ENCODE data around the gene NCAN.

Gene NCAN

GRCh38 chr19:19181488-19181998 lies 30.2 kb upstream of the NCAN start:
- Mint-ChIP-seq H3K27ac (no peak overlapping the region), H3K4me1 (ENCODE audit: low read depth) (peaks cover 10% of the 10 kb centered on the region), H3K9me3 (peaks cover 9% of the 10 kb centered on the region), H3K36me3 (ENCODE audit: low read depth) (peaks cover 95% of the 10 kb centered on the region), H3K27me3 (no peaks in the 10 kb centered on the region), H3K4me3 (no peak overlapping the region)
- intact Hi-C loops (cut with micrococcal nuclease): no loop called here

GRCh38 chr19:19185853-19186740 lies 25.7 kb upstream of the NCAN start:
- intact Hi-C loops (cut with micrococcal nuclease): no loop called here
- Mint-ChIP-seq H3K27ac (peak overlapping the region; percentile 46), H3K9me3 (peaks cover 17% of the 10 kb centered on the region), H3K27me3 (no peaks in the 10 kb centered on the region), H3K36me3 (ENCODE audit: low read depth) (peaks cover 88% of the 10 kb centered on the region), H3K4me3 (no peak overlapping the region), H3K4me1 (ENCODE audit: low read depth) (peaks cover 44% of the 10 kb centered on the region)

GRCh38 chr19:19186742-19187141 lies 25.0 kb upstream of the NCAN start:
- peak overlapping the region; percentile 46 for H3K27ac Mint-ChIP-seq
- intact Hi-C loops (cut with micrococcal nuclease): no loop called here
- H3K36me3 Mint-ChIP-seq (ENCODE audit: low read depth): peaks cover 86% of the 10 kb centered on the region
- H3K27me3 Mint-ChIP-seq: no peaks in the 10 kb centered on the region
- no peak overlapping the region for H3K4me3 Mint-ChIP-seq
- peaks cover 17% of the 10 kb centered on the region for H3K9me3 Mint-ChIP-seq
- peaks cover 44% of the 10 kb centered on the region for H3K4me1 Mint-ChIP-seq (ENCODE audit: low read depth)

GRCh38 chr19:19191768-19192077 lies 20.0 kb upstream of the NCAN start:
- H3K27ac Mint-ChIP-seq: peak overlapping the region; percentile 99
- intact Hi-C loops (cut with micrococcal nuclease): loop anchor here (1.0 to 2.0 kb wide), 2 partner anchors 12 to 33 kb away; partner anchors contain the start of gene NR2C2AP
- H3K4me3 Mint-ChIP-seq: peak overlapping the region; percentile 91
- H3K36me3 Mint-ChIP-seq (ENCODE audit: low read depth): peaks cover 85% of the 10 kb centered on the region
- H3K9me3 Mint-ChIP-seq: peaks cover 6% of the 10 kb centered on the region
- no peaks in the 10 kb centered on the region for H3K27me3 Mint-ChIP-seq
- H3K4me1 Mint-ChIP-seq (ENCODE audit: low read depth): peaks cover 52% of the 10 kb centered on the region

DNA sequence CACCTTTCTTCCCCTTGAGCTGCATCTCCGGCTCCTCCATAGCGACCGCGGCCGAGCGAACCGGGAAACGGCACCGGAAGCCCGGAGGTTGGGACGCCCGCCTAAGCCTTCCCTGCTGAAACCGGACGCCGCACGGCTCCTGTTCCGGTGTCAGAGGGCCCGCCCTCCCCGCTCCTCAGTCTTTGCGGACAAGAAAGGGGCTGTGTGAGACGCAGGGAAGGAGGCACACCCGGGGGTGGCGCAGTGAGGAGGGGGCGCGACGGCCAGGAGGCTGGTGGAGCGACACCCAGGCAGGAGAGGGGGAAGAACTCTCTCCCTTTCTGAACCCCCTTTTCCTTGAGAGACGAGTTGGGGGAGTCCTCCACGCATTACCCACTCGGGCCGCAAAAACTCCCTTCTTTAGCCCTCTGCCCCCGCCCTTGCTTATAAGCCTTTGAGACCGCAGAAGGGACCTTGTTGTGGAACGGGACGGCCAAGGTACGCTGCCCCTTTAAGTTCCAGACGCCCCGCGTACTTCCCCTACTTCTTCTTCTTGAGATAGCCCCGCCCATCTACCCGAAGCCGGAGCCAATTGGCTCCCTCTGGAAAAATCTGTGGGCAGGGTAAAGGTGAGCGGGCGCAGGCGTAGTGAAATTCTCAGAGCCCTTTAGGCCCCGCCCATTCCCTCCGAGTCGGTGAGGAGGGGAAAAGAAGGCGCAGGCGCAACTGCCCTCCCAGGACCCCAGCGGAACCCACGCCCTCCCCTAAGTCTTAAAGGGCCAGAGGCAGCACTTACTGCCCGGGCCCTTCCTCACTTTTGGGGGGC lies 19.5 kb upstream of the NCAN start, which contains the start of the genes BORCS8 and RFXANK:
TSS of gene BORCS8 (minus strand) at position 75 of the 805 bp plus-strand sequence. CDS start at position 40, 35 bp downstream.
TSS of gene RFXANK (plus strand) at position 181 of the 805 bp plus-strand sequence. CDS start 1,689 bp downstream, outside the sequence.
- intact Hi-C loops (cut with micrococcal nuclease): loop anchor here (1.0 to 2.0 kb wide), 2 partner anchors 11 to 33 kb away; partner anchors contain the start of gene NR2C2AP
- peak within 1 kb of the TSS; percentile 91 for H3K4me3 Mint-ChIP-seq
- peaks cover under 1% of the 10 kb centered on the region for H3K9me3 Mint-ChIP-seq
- H3K36me3 Mint-ChIP-seq (ENCODE audit: low read depth): peaks cover 85% of the 10 kb centered on the region
- peak within 1 kb of the TSS; percentile 99 for H3K27ac Mint-ChIP-seq
- peaks cover 48% of the 10 kb centered on the region for H3K4me1 Mint-ChIP-seq (ENCODE audit: low read depth)
- no peaks in the 10 kb centered on the region for H3K27me3 Mint-ChIP-seq

GRCh38 chr19:19192910-19193423 lies 18.8 kb upstream of the NCAN start:
- peak overlapping the region; percentile 99 for H3K27ac Mint-ChIP-seq
- H3K4me1 Mint-ChIP-seq (ENCODE audit: low read depth): peaks cover 48% of the 10 kb centered on the region
- H3K36me3 Mint-ChIP-seq (ENCODE audit: low read depth): peaks cover 86% of the 10 kb centered on the region
- peak overlapping the region; percentile 91 for H3K4me3 Mint-ChIP-seq
- intact Hi-C loops (cut with micrococcal nuclease): loop anchor here (1.0 to 2.0 kb wide), 2 partner anchors 10 to 32 kb away; partner anchors contain the start of gene NR2C2AP
- H3K9me3 Mint-ChIP-seq: no peaks in the 10 kb centered on the region
- no peaks in the 10 kb centered on the region for H3K27me3 Mint-ChIP-seq

GRCh38 chr19:19193926-19194325 lies 17.8 kb upstream of the NCAN start:
- Mint-ChIP-seq H3K36me3 (ENCODE audit: low read depth) (peaks cover 86% of the 10 kb centered on the region), H3K4me3 (peak overlapping the region; percentile 91), H3K9me3 (no peaks in the 10 kb centered on the region), H3K27ac (peak overlapping the region; percentile 99), H3K4me1 (ENCODE audit: low read depth) (peaks cover 44% of the 10 kb centered on the region), H3K27me3 (no peaks in the 10 kb centered on the region)
- intact Hi-C loops (cut with micrococcal nuclease): loop anchor here (2.0 kb wide), 1 partner anchor 31 kb away; no protein-coding TSS in a partner anchor

GRCh38 chr19:19201697-19202630 lies 9.8 kb upstream of the NCAN start:
- intact Hi-C loops (cut with micrococcal nuclease): no loop called here
- Mint-ChIP-seq H3K4me3 (peak overlapping the region; percentile 83), H3K36me3 (ENCODE audit: low read depth) (peaks cover 49% of the 10 kb centered on the region), H3K4me1 (ENCODE audit: low read depth) (peaks cover 32% of the 10 kb centered on the region), H3K9me3 (no peaks in the 10 kb centered on the region), H3K27me3 (peaks cover 18% of the 10 kb centered on the region), H3K27ac (peak overlapping the region; percentile 88)

DNA sequence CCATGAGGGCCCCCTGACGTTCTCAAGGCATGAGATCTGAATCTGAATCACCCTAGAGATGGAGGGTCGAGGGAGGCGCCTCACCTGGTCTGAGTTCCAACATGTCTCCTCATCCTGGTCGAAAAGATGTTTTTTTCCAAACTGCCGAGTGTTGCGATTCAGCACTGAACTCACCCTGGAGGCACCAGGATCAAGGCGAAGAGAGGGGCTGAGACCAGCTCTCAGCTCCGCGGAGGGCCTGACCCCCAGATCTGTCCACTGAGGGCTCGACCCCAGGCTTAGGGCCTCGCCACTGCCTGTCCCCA lies 9.1 kb upstream of the NCAN start:
- Mint-ChIP-seq H3K27ac (peak overlapping the region; percentile 88), H3K9me3 (no peaks in the 10 kb centered on the region), H3K27me3 (peaks cover 18% of the 10 kb centered on the region), H3K36me3 (ENCODE audit: low read depth) (peaks cover 42% of the 10 kb centered on the region), H3K4me3 (peak overlapping the region; percentile 83), H3K4me1 (ENCODE audit: low read depth) (peaks cover 39% of the 10 kb centered on the region)
- intact Hi-C loops (cut with micrococcal nuclease): loop anchor here (1.0 kb wide), 1 partner anchor 10 kb away; the partner anchor contains the start of genes BORCS8 and RFXANK

DNA sequence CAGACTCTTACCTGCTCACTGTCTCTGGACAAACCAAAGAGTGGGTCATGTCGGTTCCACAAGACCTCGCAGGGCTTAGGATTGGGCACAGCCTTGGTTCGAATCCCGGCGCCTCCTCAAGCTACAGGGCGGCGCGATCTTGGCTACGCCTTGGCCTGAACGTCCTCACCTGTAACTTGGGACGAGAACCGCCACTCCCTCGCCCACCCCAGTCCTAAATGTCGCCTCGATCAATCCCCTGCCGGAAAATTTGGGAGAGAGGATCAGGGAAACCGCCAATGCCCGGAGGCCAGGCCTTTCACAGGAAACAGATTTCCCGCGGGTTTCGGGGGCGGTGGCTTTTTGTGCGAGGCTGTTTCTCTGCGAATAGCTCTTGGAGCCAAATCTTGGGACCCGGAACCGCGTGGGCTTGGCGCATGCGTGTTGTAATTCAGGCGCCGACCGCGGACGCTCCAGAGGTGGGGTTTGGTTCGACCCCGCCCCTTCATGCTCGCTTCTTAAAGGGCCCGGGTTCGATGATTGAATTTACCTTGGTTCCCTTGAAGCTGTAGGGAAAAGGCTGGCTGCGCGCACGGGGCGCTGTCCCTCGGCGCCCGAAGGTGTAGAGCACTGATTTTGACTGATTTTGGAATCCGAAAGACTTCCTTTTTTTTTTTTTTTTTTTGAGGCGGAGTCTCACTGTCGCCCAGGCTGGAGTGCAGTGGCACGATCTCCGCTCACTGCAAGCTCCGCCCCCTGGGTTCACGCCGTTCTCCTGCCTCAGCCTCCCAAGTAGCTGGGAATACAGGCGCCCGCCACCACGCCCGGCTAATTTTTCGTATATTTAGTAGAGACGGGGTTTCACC lies 8.5 kb upstream of the NCAN start, which contains the start of gene NR2C2AP:
TSS of gene NR2C2AP (minus strand) at position 403 of the 845 bp plus-strand sequence. CDS start at position 49, 354 bp downstream.
- H3K27me3 Mint-ChIP-seq: peaks cover 20% of the 10 kb centered on the region
- peak within 1 kb of the TSS; percentile 88 for H3K27ac Mint-ChIP-seq
- peaks cover 40% of the 10 kb centered on the region for H3K4me1 Mint-ChIP-seq (ENCODE audit: low read depth)
- H3K36me3 Mint-ChIP-seq (ENCODE audit: low read depth): peaks cover 37% of the 10 kb centered on the region
- no peaks in the 10 kb centered on the region for H3K9me3 Mint-ChIP-seq
- peak within 1 kb of the TSS; percentile 83 for H3K4me3 Mint-ChIP-seq
- intact Hi-C loops (cut with micrococcal nuclease): loop anchor here (1.0 kb wide), 1 partner anchor 11 kb away; the partner anchor contains the start of genes BORCS8 and RFXANK

- Mint-ChIP-seq H3K27ac (peak overlapping the region; percentile 23), H3K4me1 (ENCODE audit: low read depth) (peaks cover 37% of the 10 kb centered on the region), H3K4me3 (peak overlapping the region; percentile 83), H3K9me3 (no peaks in the 10 kb centered on the region), H3K27me3 (peaks cover 22% of the 10 kb centered on the region), H3K36me3 (ENCODE audit: low read depth) (peaks cover 27% of the 10 kb centered on the region)
- intact Hi-C loops (cut with micrococcal nuclease): no loop called here
Observed at GRCh38 chr19:19204181-19204580, 7.6 kb upstream of the NCAN start.
